ENCODE results near the gene RRP1B.

- TF ChIP-seq POLR2A (IDR thresholded peaks at IDR 0.05) (no peak), CTCF (IDR thresholded peaks at IDR 0.05) (no peak), EP300 (IDR thresholded peaks at IDR 0.05) (no peak), POLR2AphosphoS5 (IDR thresholded peaks at IDR 0.05) (no peak)
Observed at GRCh38 chr21:43663033-43663432, 3.7 kb downstream of the RRP1B start.

Measured in stomach (tissue), 4 donors.